Liver (tissue), 9 donors: Measurements from ENCODE around the gene C19orf25. TPM values are rescaled to one million over a fixed set of nuclear protein-coding genes. Genes with fewer than 3 reads are reported as not detected.
A peak's percentile ranks its signal among the peaks of the same experiment; 100 is the strongest.

ENCODE experiments used
- DNase-seq: peaks from one replicate; pipeline ENCODE4 v3.0.0-alpha.2; 2017; ENCODE audit warnings: low spot score
- H3K27ac ChIP-seq, 2 donors: one replicate each; pipeline ENCODE4 v1.7.0; 2013; ENCODE audit warnings: inconsistent platforms in 2 of 2, low read length in 2 of 2, control low read depth in 1 of 2, low read depth in 1 of 2, mild to moderate bottlenecking in 1 of 2
- H3K27me3 ChIP-seq, 4 donors: one replicate each; pipeline versions ENCODE4 v1.6.1 to v1.7.0; 2013; ENCODE audit warnings: low read length in 3 of 4, inconsistent platforms in 1 of 4, mild to moderate bottlenecking in 1 of 4, moderate library complexity in 1 of 4; ENCODE audit not compliant: control insufficient read depth in 4 of 4, insufficient read depth in 4 of 4
- H3K36me3 ChIP-seq, 4 donors: one replicate each; pipeline versions ENCODE4 v1.6.1 to v1.7.0; 2013; ENCODE audit warnings: low read length in 3 of 4, mild to moderate bottlenecking in 3 of 4, low read depth in 1 of 4, moderate library complexity in 1 of 4; ENCODE audit not compliant: control insufficient read depth in 4 of 4, insufficient read depth in 3 of 4
- H3K4me1 ChIP-seq, 4 donors: one replicate each; pipeline versions ENCODE4 v1.6.1 to v1.7.0; 2013; ENCODE audit warnings: low read length in 3 of 4, mild to moderate bottlenecking in 3 of 4, moderate library complexity in 1 of 4; ENCODE audit not compliant: control insufficient read depth in 4 of 4, insufficient read depth in 4 of 4
- H3K4me3 ChIP-seq, 3 donors: one replicate each; pipeline versions ENCODE4 v1.6.1 to v1.7.0; 2013; ENCODE audit warnings: low read length in 3 of 3, control low read depth in 1 of 3, low read depth in 1 of 3, mild to moderate bottlenecking in 1 of 3
- H3K9ac ChIP-seq, 2 donors: one replicate each; pipeline ENCODE4 v1.7.0; 2013; ENCODE audit warnings: low read length in 2 of 2, mild to moderate bottlenecking in 2 of 2, moderate library complexity in 2 of 2, control low read depth in 1 of 2, low read depth in 1 of 2
- H3K9me3 ChIP-seq, 4 donors: one replicate each; pipeline versions ENCODE4 v1.6.1 to v1.7.0; 2013; ENCODE audit warnings: low read length in 3 of 4; ENCODE audit not compliant: control insufficient read depth in 4 of 4
- EGR1 ChIP-seq, 2 donors: IDR thresholded peaks; 2 replicates each; pipeline ENCODE4 v1.6.1; 2016 to 2018; ENCODE audit warnings: antibody characterized with exemption in 2 of 2, low read depth in 2 of 2
- FOXA2 ChIP-seq: IDR thresholded peaks from 2 replicates; pipeline ENCODE4 v1.6.1; 2016; ENCODE audit warnings: antibody characterized with exemption
- HNF4A ChIP-seq, 2 donors: conservative IDR thresholded peaks; 2 replicates each; pipeline ENCODE4 v1.6.1; 2016; ENCODE audit warnings: antibody characterized with exemption in 2 of 2, mild to moderate bottlenecking in 2 of 2
- HNF4G ChIP-seq: IDR thresholded peaks from 2 replicates; pipeline ENCODE4 v1.6.1; 2016; ENCODE audit warnings: antibody characterized with exemption
- JUND ChIP-seq, 2 donors: IDR thresholded peaks; 2 replicates each; pipeline ENCODE4 v1.6.1; 2016; ENCODE audit warnings: antibody characterized with exemption in 2 of 2
- NR2F2 ChIP-seq: IDR thresholded peaks from 2 replicates; pipeline ENCODE4 v1.6.1; 2016; ENCODE audit warnings: antibody characterized with exemption
- RAD21 ChIP-seq, 2 donors: IDR thresholded peaks; 2 replicates each; pipeline ENCODE4 v1.6.1; 2016; ENCODE audit warnings: antibody characterized with exemption in 2 of 2, mild to moderate bottlenecking in 2 of 2
- RXRA ChIP-seq, 2 donors: IDR thresholded peaks; 2 replicates each; pipeline ENCODE4 v1.6.1; 2017 to 2018; ENCODE audit warnings: antibody characterized with exemption in 2 of 2, mild to moderate bottlenecking in 1 of 2
- SP1 ChIP-seq: IDR thresholded peaks from 2 replicates; pipeline ENCODE4 v1.6.1; 2018; ENCODE audit warnings: antibody characterized with exemption, mild to moderate bottlenecking
- YY1 ChIP-seq: IDR thresholded peaks from 2 replicates; pipeline ENCODE4 v1.6.1; 2016; ENCODE audit warnings: antibody characterized with exemption, mild to moderate bottlenecking
- WGBS: extraction: QIAGEN DNeasy Blood & Tissue Kit; methylation state at CpG from one replicate; pipeline ENCODE4 v1.1.7; 2013; 5-methylcytosine and 5-hydroxymethylcytosine counted together
- polyA plus RNA-seq, 2 donors: library from polyadenylated mRNA; stranded (reverse) in 1 of 2; unstranded in 1 of 2; fragments of 200-250 nt in 1 of 2; fragments of >200 nt in 1 of 2; fragmentation: Nextera tagmentation in 1 of 2; extraction: Ambion mirVana in 1 of 2; gene quantifications; one replicate each; pipeline versions ENCODE4 v1.2.1 to v1.2.3, GENCODE V29; 2013 to 2015
- total RNA-seq, 2 donors: library from RNA; depleted of rRNA; stranded (reverse); fragments of >200 nt; gene quantifications; one replicate each; pipeline ENCODE4 v1.2.3, GENCODE V29; 2014
- TF ChIP-seq, protein P1 (sequence below): IDR thresholded peaks from 2 replicates; pipeline ENCODE4 v1.6.1; 2016; ENCODE audit warnings: antibody characterized with exemption
- TF ChIP-seq, protein P2 (sequence below): IDR thresholded peaks from 2 replicates; pipeline ENCODE4 v1.6.1; 2016; ENCODE audit warnings: antibody characterized with exemption, mild to moderate bottlenecking
- TF ChIP-seq, protein P3 (sequence below): IDR thresholded peaks from 2 replicates; pipeline ENCODE4 v1.6.1; 2016; ENCODE audit warnings: antibody characterized with exemption
- TF ChIP-seq, protein P4 (sequence below): IDR thresholded peaks from 2 replicates; pipeline ENCODE4 v1.6.1; 2016; ENCODE audit warnings: antibody characterized with exemption
- TF ChIP-seq, protein P5 (sequence below): fragments of 150-350 bp; IDR thresholded peaks from 2 replicates; pipeline ENCODE4 v1.5.1; 2017; ENCODE audit warnings: improper control_type of control experiment, low read depth, low read length; ENCODE audit not compliant: missing input control
- donor health status: healthy.
- donor health status: healthy.
- donor health status: healthy.
- donor health status: healthy.
- donor health status: healthy.

C19orf25 gene
- total and polyA plus RNA-seq, 4 donors, result 15.1 to 19.8 (median 18.5) TPM

DNA sequence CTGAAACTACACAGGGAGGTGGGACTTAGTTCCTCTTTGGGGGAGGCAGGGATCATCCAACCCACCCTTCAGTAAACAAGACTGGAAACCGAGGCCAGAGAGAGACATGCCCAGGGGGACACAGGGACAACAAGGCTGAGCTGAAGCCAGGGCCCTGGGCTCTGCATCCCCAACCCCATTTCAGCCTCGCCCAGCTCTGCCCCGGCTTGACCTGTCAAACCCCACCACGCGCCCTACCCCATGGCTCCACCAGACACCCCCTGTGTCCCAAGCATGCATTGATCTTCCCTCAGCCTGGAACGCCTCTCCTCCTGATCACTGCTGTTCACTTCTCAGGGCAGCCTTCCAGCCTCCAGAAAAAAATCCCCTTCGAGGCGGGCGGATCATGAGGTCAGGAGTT is 31.1 kb downstream of the C19orf25 start:
- TF ChIP-seq YY1 (no peak), JUND (IDR thresholded peaks at IDR 0.05) (no peak), NR2F2 (no peak), HNF4G (no peak), RXRA (IDR thresholded peaks at IDR 0.05) (no peak), FOXA2 (no peak), EGR1 (IDR thresholded peaks at IDR 0.05; ENCODE audit: low read depth in 2 of 2) (no peak), RAD21 (IDR thresholded peaks at IDR 0.05) (no peak), SP1 (no peak)
- TF ChIP-seq, protein P1, sequence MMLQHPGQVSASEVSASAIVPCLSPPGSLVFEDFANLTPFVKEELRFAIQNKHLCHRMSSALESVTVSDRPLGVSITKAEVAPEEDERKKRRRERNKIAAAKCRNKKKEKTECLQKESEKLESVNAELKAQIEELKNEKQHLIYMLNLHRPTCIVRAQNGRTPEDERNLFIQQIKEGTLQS, result no peak
- peaks cover 3 to 18% (median 11%) of the 10 kb centered on the region in 4 donors for H3K4me1 ChIP-seq
- peaks cover 11 to 24% (median 17%) of the 10 kb centered on the region in 4 donors for H3K27me3 ChIP-seq
- H3K9me3 ChIP-seq, result no peaks in the 10 kb centered on the region
- H3K36me3 ChIP-seq, result no peaks in the 10 kb centered on the region
- 78% methylated on average over 9 of the region's 9 CpGs for WGBS
- no peak overlapping the region for H3K27ac ChIP-seq
- no peak overlapping the region for H3K4me3 ChIP-seq
- DNase-seq, result no peak
- H3K9ac ChIP-seq, result no peak overlapping the region

DNA sequence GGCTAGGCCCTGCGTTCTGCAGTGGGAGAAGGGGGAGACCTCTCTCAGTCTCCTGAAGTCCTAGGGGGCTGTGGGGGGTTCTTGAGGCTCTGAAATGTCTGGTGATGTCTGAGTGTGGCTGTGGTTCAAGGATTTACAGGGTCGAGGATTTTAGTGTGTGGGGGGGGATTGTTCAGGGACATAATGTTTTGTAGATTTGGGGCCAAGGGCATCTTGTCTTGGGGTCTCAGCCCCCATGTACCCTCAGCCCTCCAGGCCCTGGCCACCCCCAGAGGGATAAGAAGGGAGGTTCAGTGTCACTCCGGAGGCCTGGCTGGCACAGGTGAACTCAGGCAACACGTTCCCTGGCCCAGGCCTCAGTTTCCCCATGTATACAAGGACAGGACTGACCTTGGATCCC is 31.5 kb downstream of the C19orf25 start:
- Histone ChIP-seq H3K36me3 (peaks cover 0 to 1% (median 0%) of the 10 kb centered on the region in 4 donors), H3K4me1 (peaks cover 3 to 15% (median 11%) of the 10 kb centered on the region in 4 donors), H3K27me3 (peaks cover 11 to 21% (median 16%) of the 10 kb centered on the region in 4 donors), H3K27ac (no peak overlapping the region), H3K9me3 (no peaks in the 10 kb centered on the region), H3K4me3 (no peak overlapping the region), H3K9ac (no peak overlapping the region)
- TF ChIP-seq HNF4A (conservative IDR thresholded peaks at IDR 0.05), result no peak
- 18% methylated on average over 4 of the region's 4 CpGs for WGBS
- DNase-seq, result no peak

DNA sequence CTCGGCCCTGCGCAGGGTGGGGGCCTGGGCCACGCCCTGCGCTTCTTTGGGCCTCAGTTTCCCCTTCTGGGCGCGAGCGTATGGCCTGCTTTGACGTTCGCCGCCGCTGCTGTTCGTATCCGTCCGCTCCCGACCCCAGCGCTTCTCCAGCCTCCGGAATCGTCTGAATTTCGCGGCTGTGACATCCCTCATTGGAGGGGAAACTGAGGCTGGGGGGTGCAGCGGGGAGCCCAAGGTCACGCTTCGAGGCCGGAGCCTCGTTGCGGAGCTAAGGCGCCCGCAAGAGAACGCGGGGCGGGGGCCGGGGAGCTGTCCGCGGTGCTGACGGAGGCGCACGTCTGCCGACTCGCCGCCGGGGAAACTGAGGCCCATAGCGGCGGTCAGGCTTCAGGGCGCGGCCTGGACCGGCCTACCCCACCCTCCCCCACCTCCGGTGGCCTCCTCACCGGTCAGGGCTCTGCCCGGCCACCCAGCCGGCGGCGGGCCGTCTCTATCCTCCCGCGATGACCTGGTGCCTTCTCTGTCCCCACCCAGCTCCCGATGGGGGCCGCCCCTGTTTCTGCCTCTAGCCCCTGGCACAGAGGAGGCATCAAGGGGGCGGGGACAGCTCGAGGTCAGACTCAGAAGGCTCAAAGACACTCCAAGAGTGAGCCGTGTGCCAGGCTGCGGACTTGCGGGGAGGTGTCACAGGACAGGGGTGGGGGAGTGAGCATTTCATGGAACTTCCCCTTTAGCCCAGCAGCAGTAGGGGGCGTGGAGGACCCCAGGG is 32.1 kb downstream of the C19orf25 start:
- peaks cover under 1 to 7% (median 5%) of the 10 kb centered on the region in 4 donors for H3K36me3 ChIP-seq
- TF ChIP-seq, protein P2, sequence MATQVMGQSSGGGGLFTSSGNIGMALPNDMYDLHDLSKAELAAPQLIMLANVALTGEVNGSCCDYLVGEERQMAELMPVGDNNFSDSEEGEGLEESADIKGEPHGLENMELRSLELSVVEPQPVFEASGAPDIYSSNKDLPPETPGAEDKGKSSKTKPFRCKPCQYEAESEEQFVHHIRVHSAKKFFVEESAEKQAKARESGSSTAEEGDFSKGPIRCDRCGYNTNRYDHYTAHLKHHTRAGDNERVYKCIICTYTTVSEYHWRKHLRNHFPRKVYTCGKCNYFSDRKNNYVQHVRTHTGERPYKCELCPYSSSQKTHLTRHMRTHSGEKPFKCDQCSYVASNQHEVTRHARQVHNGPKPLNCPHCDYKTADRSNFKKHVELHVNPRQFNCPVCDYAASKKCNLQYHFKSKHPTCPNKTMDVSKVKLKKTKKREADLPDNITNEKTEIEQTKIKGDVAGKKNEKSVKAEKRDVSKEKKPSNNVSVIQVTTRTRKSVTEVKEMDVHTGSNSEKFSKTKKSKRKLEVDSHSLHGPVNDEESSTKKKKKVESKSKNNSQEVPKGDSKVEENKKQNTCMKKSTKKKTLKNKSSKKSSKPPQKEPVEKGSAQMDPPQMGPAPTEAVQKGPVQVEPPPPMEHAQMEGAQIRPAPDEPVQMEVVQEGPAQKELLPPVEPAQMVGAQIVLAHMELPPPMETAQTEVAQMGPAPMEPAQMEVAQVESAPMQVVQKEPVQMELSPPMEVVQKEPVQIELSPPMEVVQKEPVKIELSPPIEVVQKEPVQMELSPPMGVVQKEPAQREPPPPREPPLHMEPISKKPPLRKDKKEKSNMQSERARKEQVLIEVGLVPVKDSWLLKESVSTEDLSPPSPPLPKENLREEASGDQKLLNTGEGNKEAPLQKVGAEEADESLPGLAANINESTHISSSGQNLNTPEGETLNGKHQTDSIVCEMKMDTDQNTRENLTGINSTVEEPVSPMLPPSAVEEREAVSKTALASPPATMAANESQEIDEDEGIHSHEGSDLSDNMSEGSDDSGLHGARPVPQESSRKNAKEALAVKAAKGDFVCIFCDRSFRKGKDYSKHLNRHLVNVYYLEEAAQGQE, result peak; percentile 97
- no peak for TF ChIP-seq RAD21 (IDR thresholded peaks at IDR 0.05)
- TF ChIP-seq SP1, result no peak
- TF ChIP-seq, protein P3, sequence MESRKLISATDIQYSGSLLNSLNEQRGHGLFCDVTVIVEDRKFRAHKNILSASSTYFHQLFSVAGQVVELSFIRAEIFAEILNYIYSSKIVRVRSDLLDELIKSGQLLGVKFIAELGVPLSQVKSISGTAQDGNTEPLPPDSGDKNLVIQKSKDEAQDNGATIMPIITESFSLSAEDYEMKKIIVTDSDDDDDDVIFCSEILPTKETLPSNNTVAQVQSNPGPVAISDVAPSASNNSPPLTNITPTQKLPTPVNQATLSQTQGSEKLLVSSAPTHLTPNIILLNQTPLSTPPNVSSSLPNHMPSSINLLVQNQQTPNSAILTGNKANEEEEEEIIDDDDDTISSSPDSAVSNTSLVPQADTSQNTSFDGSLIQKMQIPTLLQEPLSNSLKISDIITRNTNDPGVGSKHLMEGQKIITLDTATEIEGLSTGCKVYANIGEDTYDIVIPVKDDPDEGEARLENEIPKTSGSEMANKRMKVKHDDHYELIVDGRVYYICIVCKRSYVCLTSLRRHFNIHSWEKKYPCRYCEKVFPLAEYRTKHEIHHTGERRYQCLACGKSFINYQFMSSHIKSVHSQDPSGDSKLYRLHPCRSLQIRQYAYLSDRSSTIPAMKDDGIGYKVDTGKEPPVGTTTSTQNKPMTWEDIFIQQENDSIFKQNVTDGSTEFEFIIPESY, result no peak
- TF ChIP-seq, protein P4, sequence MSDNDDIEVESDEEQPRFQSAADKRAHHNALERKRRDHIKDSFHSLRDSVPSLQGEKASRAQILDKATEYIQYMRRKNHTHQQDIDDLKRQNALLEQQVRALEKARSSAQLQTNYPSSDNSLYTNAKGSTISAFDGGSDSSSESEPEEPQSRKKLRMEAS, result no peak
- TF ChIP-seq HNF4G, result no peak
- TF ChIP-seq, protein P5, sequence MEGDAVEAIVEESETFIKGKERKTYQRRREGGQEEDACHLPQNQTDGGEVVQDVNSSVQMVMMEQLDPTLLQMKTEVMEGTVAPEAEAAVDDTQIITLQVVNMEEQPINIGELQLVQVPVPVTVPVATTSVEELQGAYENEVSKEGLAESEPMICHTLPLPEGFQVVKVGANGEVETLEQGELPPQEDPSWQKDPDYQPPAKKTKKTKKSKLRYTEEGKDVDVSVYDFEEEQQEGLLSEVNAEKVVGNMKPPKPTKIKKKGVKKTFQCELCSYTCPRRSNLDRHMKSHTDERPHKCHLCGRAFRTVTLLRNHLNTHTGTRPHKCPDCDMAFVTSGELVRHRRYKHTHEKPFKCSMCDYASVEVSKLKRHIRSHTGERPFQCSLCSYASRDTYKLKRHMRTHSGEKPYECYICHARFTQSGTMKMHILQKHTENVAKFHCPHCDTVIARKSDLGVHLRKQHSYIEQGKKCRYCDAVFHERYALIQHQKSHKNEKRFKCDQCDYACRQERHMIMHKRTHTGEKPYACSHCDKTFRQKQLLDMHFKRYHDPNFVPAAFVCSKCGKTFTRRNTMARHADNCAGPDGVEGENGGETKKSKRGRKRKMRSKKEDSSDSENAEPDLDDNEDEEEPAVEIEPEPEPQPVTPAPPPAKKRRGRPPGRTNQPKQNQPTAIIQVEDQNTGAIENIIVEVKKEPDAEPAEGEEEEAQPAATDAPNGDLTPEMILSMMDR, result no peak
- peaks cover 8 to 17% (median 14%) of the 10 kb centered on the region in 4 donors for H3K27me3 ChIP-seq
- no peak overlapping the region for H3K4me3 ChIP-seq
- H3K4me1 ChIP-seq, result peaks cover 3 to 13% (median 11%) of the 10 kb centered on the region in 4 donors
- WGBS, result 6% methylated on average over 63 of the region's 63 CpGs
- no peak for DNase-seq
- H3K9me3 ChIP-seq, result no peaks in the 10 kb centered on the region
- no peak overlapping the region for H3K9ac ChIP-seq
- no peak overlapping the region for H3K27ac ChIP-seq
